A673 (cell line): ENCODE data around the gene ZNF644. TPM values are rescaled to one million over a fixed set of nuclear protein-coding genes. Genes with fewer than 3 reads are reported as not detected.

Experiments
- BruUV-seq: library from RNA; stranded (reverse); fragments of 400-500 nt; replicated peaks from 2 replicates; lab custom pipeline; 2021; lab: Mats Ljungman, UMichigan
- CTCF ChIA-PET: fragments of 300-600 bp; sonication (Branson Sonifier 250); formaldehyde crosslinking; loops from one replicate; lab custom pipeline; 2022; ENCODE audit warnings: antibody characterized with exemption; lab: Charles Lee
- POLR2A ChIA-PET: fragments of 300-600 bp; sonication (Branson Sonifier 250); formaldehyde crosslinking; loops from one replicate; lab custom pipeline; 2022; ENCODE audit warnings: antibody characterized with exemption; ENCODE audit not compliant: low non-redundant PET; lab: Charles Lee
- DNase-seq: peaks from one replicate; pipeline ENCODE4 v3.0.0-alpha.2; 2015; ENCODE audit warnings: low spot score
- H3K27ac ChIP-seq: fragments of 200-600 bp; sonication (generic); 2 replicates; pipeline ENCODE4 v1.5.1; 2016; ENCODE audit warnings: mixed run types, low read depth, mild to moderate bottlenecking, mixed read lengths, antibody characterized with exemption, low read length; ENCODE audit not compliant: poor library complexity, severe bottlenecking
- H3K27me3 ChIP-seq: fragments of 200-600 bp; sonication (generic); replicated peaks from 2 replicates; pipeline ENCODE4 v1.6.1; 2017; ENCODE audit warnings: mixed run types, low read depth, mild to moderate bottlenecking, mixed read lengths, antibody characterized with exemption, low read length; ENCODE audit not compliant: insufficient read depth, poor library complexity
- H3K36me3 ChIP-seq: fragments of 200-600 bp; sonication (generic); 2 replicates; pipeline ENCODE4 v1.6.1; 2016; ENCODE audit warnings: mixed run types, mild to moderate bottlenecking, mixed read lengths, antibody characterized with exemption, low read length; ENCODE audit not compliant: insufficient read depth, poor library complexity, severe bottlenecking
- H3K4me1 ChIP-seq: fragments of 200-600 bp; sonication (generic); 2 replicates; pipeline ENCODE4 v1.6.1; 2017; ENCODE audit warnings: mixed run types, mild to moderate bottlenecking, mixed read lengths, antibody characterized with exemption, low read length; ENCODE audit not compliant: insufficient read depth, poor library complexity, severe bottlenecking
- H3K4me3 ChIP-seq: fragments of 200-600 bp; sonication (generic); 2 replicates; pipeline ENCODE4 v1.5.1; 2016; ENCODE audit warnings: low read depth, mixed run types, mild to moderate bottlenecking, mixed read lengths, low read length; ENCODE audit not compliant: poor library complexity, severe bottlenecking
- H3K9me3 ChIP-seq: fragments of 200-600 bp; sonication (generic); 2 replicates; pipeline ENCODE4 v1.6.1; 2016; ENCODE audit warnings: mixed run types, low read depth, mild to moderate bottlenecking, mixed read lengths, antibody characterized with exemption, low read length; ENCODE audit not compliant: poor library complexity, severe bottlenecking
- CTCF ChIP-seq: fragments of 300-800, 200-600 bp; sonication (generic); conservative IDR thresholded peaks from 2 replicates; pipeline ENCODE4 v1.5.1; 2017; ENCODE audit warnings: low read depth, mild to moderate bottlenecking, antibody characterized with exemption, low read length, moderate library complexity, mixed read lengths
- EZH2 ChIP-seq: fragments of 200-600 bp; sonication (generic); IDR thresholded peaks from 2 replicates; pipeline ENCODE4 v1.6.1; 2017; ENCODE audit warnings: borderline replicate concordance, low read depth, mild to moderate bottlenecking, mixed read lengths, antibody characterized with exemption, low read length; ENCODE audit not compliant: poor library complexity, severe bottlenecking
- intact Hi-C: fragments of 100-400 bp; cut with micrococcal nuclease; formaldehyde crosslinking; loops from one replicate; pipeline ENCODE4 v1.10.0; 2022; ENCODE audit not compliant: unreplicated experiment
- total RNA-seq: library from RNA; stranded (reverse); gene quantifications from 2 replicates; pipeline ENCODE4 v1.2.3, GENCODE V29; 2021

ZNF644 gene
- total RNA-seq, 1 experiment from 2014 or later: 80.4 TPM

DNA sequence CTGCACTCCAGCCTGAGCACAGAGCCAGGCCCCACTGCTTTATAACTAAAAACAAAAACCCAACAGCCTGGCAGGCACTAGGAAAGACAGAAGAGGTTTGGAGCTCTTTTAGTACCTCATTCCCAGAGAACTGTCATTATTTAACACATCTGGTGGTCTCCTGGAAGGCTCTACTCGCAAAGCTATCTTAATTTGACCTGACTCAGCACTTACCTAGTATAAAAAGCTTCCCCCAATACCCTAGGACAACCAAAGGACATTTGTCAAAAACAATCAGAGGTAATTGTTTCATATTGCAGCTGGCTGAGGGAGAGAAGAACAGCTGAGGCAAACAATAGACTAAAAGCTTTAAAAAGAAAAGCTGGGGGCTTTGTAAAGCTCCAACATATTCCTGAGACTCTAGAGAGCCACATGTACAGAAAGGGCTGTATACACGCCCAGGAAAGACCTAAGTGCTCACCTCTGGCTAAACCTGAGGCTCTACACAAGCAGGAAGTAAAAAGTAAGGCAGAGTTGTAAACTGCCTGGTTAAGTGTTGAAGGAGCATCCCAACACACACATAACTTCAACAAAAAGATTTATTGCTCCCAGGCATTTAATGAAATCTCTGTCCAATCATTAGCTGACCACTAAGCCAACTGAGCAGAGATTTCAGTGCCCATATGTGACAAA lies 25.0 kb downstream of the ZNF644 start:
- Histone ChIP-seq H3K36me3 (no peaks in the 10 kb centered on the region), H3K27me3 (no peaks in the 10 kb centered on the region), H3K9me3 (peaks cover 30% of the 10 kb centered on the region), H3K4me1 (no peaks in the 10 kb centered on the region), H3K27ac (no peak overlapping the region), H3K4me3 (no peak overlapping the region)
- intact Hi-C loops: no loop called here
- ChIA-PET POLR2A (no interaction called here), CTCF (no interaction called here)
- no TSS peak for BruUV-seq
- TF ChIP-seq EZH2 (no peak), CTCF (no peak)
- DNase-seq: no peak

GRCh38 chr1:90995311-90995894 lies 26.4 kb downstream of the ZNF644 start:
- H3K27me3 ChIP-seq: no peaks in the 10 kb centered on the region
- POLR2A ChIA-PET: no interaction called here
- no peaks in the 10 kb centered on the region for H3K4me1 ChIP-seq
- no peak overlapping the region for H3K4me3 ChIP-seq
- H3K9me3 ChIP-seq: peaks cover 30% of the 10 kb centered on the region
- BruUV-seq: no TSS peak
- intact Hi-C loops: no loop called here
- no peak for DNase-seq
- TF ChIP-seq EZH2: no peak
- TF ChIP-seq CTCF: no peak
- H3K36me3 ChIP-seq: no peaks in the 10 kb centered on the region
- CTCF ChIA-PET: no interaction called here
- H3K27ac ChIP-seq: no peak overlapping the region

GRCh38 chr1:90994461-90994860 lies 27.4 kb downstream of the ZNF644 start:
- H3K36me3 ChIP-seq: peaks cover 4% of the 10 kb centered on the region
- POLR2A ChIA-PET: no interaction called here

More at GRCh38 chr1:90994461-90994860, 27.4 kb downstream of the ZNF644 start:
- TF ChIP-seq EZH2: no peak
- TF ChIP-seq CTCF: no peak
- intact Hi-C loops: no loop called here
- Histone ChIP-seq H3K4me1 (no peaks in the 10 kb centered on the region), H3K27me3 (no peaks in the 10 kb centered on the region), H3K27ac (no peak overlapping the region), H3K4me3 (no peak overlapping the region), H3K9me3 (peaks cover 29% of the 10 kb centered on the region)
- BruUV-seq: no TSS peak
- DNase-seq: no peak
- CTCF ChIA-PET: no interaction called here
